Hepatocyte (in vitro differentiated cells): ENCODE data around the gene SV2C. TPM values are rescaled to one million over a fixed set of nuclear protein-coding genes. Genes with fewer than 3 reads are reported as not detected.

Experiments used
- DNase-seq: peaks from one replicate; pipeline ENCODE4 v3.0.0-alpha.2; 2016; ENCODE audit warnings: low spot score
- H2AFZ ChIP-seq: fragments of 200-600 bp; sonication (generic); 2 replicates; pipeline ENCODE4 v1.6.0; 2016; ENCODE audit warnings: antibody characterized with exemption, mild to moderate bottlenecking
- H3K27ac ChIP-seq: fragments of 200-600 bp; sonication (generic); 2 replicates; pipeline ENCODE4 v1.5.1; 2016; ENCODE audit warnings: mild to moderate bottlenecking
- H3K27me3 ChIP-seq: fragments of 200-600 bp; sonication (generic); 2 replicates; pipeline ENCODE4 v1.6.1; 2016
- H3K36me3 ChIP-seq: fragments of 200-600 bp; sonication (generic); replicated peaks from 2 replicates; pipeline ENCODE4 v1.5.1; 2016; ENCODE audit warnings: low read depth; ENCODE audit not compliant: insufficient read depth
- H3K4me1 ChIP-seq: fragments of 200-600 bp; sonication (generic); 2 replicates; pipeline ENCODE4 v1.5.1; 2016; ENCODE audit warnings: mild to moderate bottlenecking, moderate library complexity; ENCODE audit not compliant: insufficient read depth
- H3K4me2 ChIP-seq: fragments of 200-600 bp; sonication (generic); 2 replicates; pipeline ENCODE4 v1.6.0; 2016
- H3K4me3 ChIP-seq: fragments of 200-600 bp; sonication (generic); 2 replicates; pipeline ENCODE4 v1.5.1; 2016; ENCODE audit warnings: mild to moderate bottlenecking
- H3K79me2 ChIP-seq: fragments of 200-600 bp; sonication (generic); 2 replicates; pipeline ENCODE4 v1.6.0; 2017; ENCODE audit warnings: mild to moderate bottlenecking
- H3K9me2 ChIP-seq: fragments of 200-600 bp; sonication (generic); replicated peaks from 2 replicates; pipeline ENCODE4 v1.6.0; 2017; ENCODE audit warnings: mild to moderate bottlenecking; ENCODE audit not compliant: insufficient read depth
- H3K9me3 ChIP-seq: fragments of 200-600 bp; sonication (generic); 2 replicates; pipeline ENCODE4 v1.5.1; 2016; ENCODE audit warnings: low read depth, mild to moderate bottlenecking
- H4K20me1 ChIP-seq: fragments of 200-600 bp; sonication (generic); 2 replicates; pipeline ENCODE4 v1.6.0; 2016; ENCODE audit warnings: mild to moderate bottlenecking; ENCODE audit not compliant: insufficient read depth, poor library complexity, severe bottlenecking
- EZH2 ChIP-seq: fragments of 200-600 bp; sonication (generic); IDR thresholded peaks from 2 replicates; pipeline ENCODE4 v1.6.1; 2016; ENCODE audit warnings: antibody characterized with exemption, mild to moderate bottlenecking, borderline replicate concordance
- EZH2phosphoT487 ChIP-seq: fragments of 200-600 bp; sonication (generic); IDR thresholded peaks from one replicate; pipeline ENCODE4 v1.6.1; 2018; ENCODE audit warnings: antibody characterized with exemption, mild to moderate bottlenecking, low read depth, moderate library complexity; ENCODE audit not compliant: unreplicated experiment, severe bottlenecking
- WGBS: methylation state at CpG from one replicate; pipeline ENCODE4 v1.1.6; 2016; ENCODE audit warnings: low lambda C conversion rate; ENCODE audit errors: missing lambda C conversion rate; 5-methylcytosine and 5-hydroxymethylcytosine counted together
- polyA plus RNA-seq: library from polyadenylated mRNA; unstranded; fragments of >200 nt; fragmentation: Nextera tagmentation; extraction: Ambion mirVana; gene quantifications from 2 replicates; pipeline ENCODE4 v1.2.1, GENCODE V29; 2016
- total RNA-seq: library from RNA; depleted of rRNA; stranded (reverse); fragments of >200 nt; gene quantifications from 2 replicates; pipeline ENCODE4 v1.2.3, GENCODE V29; 2014
- TF ChIP-seq, protein P1 (sequence below): fragments of 200-600 bp; sonication (generic); IDR thresholded peaks from 2 replicates; pipeline ENCODE4 v1.5.1; 2016; ENCODE audit warnings: antibody characterized with exemption, mild to moderate bottlenecking; ENCODE audit not compliant: poor library complexity

The SV2C gene
- total and polyA plus RNA-seq, 2 experiments from 2014 or later: under 0.01 to 0.05 TPM

DNA sequence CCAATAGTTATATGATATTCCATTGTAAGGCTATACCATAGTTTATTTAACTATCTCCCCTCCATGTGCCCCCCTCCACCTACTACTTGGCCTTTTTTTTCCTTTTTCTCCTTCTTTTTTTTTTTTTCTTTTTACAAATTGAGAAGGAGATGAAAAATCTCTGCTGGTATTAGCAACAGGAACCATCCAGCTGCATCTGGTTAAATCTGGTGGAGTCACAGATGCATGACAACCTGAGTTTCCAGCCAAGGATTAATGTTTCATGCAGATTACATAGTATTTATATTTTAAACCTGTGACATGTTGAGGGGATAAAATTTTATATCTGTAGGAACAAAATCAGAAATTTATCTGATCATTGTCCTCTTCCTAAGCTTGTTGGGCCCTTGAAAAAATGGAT, 191.4 kb downstream of the SV2C start:
- Histone ChIP-seq H3K4me3 (no peak overlapping the region), H4K20me1 (no peaks in the 10 kb centered on the region), H3K79me2 (no peaks in the 10 kb centered on the region), H3K9me2 (no peaks in the 10 kb centered on the region), H3K36me3 (no peaks in the 10 kb centered on the region), H3K9me3 (no peaks in the 10 kb centered on the region), H3K27ac (peak overlapping the region; percentile 42), H2AFZ (no peak overlapping the region), H3K27me3 (no peaks in the 10 kb centered on the region), H3K4me1 (no peaks in the 10 kb centered on the region), H3K4me2 (no peak overlapping the region)
- DNase-seq: no peak
- TF ChIP-seq, protein P1, sequence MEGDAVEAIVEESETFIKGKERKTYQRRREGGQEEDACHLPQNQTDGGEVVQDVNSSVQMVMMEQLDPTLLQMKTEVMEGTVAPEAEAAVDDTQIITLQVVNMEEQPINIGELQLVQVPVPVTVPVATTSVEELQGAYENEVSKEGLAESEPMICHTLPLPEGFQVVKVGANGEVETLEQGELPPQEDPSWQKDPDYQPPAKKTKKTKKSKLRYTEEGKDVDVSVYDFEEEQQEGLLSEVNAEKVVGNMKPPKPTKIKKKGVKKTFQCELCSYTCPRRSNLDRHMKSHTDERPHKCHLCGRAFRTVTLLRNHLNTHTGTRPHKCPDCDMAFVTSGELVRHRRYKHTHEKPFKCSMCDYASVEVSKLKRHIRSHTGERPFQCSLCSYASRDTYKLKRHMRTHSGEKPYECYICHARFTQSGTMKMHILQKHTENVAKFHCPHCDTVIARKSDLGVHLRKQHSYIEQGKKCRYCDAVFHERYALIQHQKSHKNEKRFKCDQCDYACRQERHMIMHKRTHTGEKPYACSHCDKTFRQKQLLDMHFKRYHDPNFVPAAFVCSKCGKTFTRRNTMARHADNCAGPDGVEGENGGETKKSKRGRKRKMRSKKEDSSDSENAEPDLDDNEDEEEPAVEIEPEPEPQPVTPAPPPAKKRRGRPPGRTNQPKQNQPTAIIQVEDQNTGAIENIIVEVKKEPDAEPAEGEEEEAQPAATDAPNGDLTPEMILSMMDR: no peak
- TF ChIP-seq EZH2phosphoT487: no peak
- no peak for TF ChIP-seq EZH2

DNA sequence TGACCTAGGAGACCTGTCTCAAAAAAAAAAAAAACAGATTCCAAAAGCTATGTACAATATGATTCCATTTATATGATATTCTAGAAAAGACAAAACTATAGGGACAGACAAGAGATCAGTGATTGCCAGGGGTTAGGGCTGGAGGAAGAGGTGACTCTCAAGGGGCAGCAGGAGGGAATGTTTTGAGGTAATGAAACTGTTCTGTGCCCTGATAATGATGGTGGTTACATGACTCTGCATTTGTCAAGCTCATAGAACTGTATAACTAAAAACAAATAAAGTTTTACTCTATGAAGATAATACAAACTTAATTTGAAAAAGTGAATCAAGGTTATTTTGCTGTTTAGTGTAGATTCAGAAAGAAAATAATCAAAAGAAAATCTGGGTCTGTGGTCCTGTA, 194.6 kb downstream of the SV2C start:
- H3K79me2 ChIP-seq: no peaks in the 10 kb centered on the region
- no peaks in the 10 kb centered on the region for H3K9me2 ChIP-seq
- H3K4me1 ChIP-seq: no peaks in the 10 kb centered on the region
- no peaks in the 10 kb centered on the region for H3K9me3 ChIP-seq
- H3K36me3 ChIP-seq: no peaks in the 10 kb centered on the region
- no peaks in the 10 kb centered on the region for H4K20me1 ChIP-seq
- DNase-seq: no peak
- no peaks in the 10 kb centered on the region for H3K27me3 ChIP-seq
- no peak overlapping the region for H3K4me2 ChIP-seq
- H3K27ac ChIP-seq: no peak overlapping the region
- TF ChIP-seq, protein P1: no peak
- TF ChIP-seq EZH2phosphoT487: no peak
- TF ChIP-seq EZH2: no peak
- H3K4me3 ChIP-seq: no peak overlapping the region
- no peak overlapping the region for H2AFZ ChIP-seq

DNA sequence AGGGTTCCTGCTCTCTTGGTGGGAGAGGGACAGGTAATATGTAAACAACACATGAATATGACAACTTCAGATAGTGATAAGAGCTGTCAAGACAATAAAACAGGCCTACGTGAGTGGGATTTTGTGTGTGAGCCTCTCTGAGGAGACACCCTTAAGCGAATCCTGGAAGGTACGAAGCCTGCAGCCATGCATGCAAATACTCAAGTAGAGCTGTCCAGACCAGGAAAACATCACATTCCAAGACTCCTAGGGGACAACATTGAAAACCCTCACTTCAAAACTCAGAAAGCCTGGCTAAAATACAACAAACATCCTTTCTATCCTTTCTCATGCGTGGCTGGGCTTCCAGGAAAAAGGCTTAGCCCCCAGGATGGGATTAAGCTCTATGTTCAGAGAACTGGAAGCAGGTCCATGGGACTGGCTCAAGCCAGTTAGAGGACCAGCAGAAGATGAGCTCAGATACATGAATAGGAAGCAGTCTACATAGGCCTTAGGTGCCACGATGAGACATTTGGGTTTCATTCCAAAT, 195.1 kb downstream of the SV2C start:
- Histone ChIP-seq H3K4me2 (no peak overlapping the region), H3K4me3 (no peak overlapping the region), H3K27me3 (no peaks in the 10 kb centered on the region), H3K27ac (no peak overlapping the region), H3K9me3 (no peaks in the 10 kb centered on the region), H3K4me1 (no peaks in the 10 kb centered on the region), H3K9me2 (no peaks in the 10 kb centered on the region), H3K79me2 (no peaks in the 10 kb centered on the region), H4K20me1 (no peaks in the 10 kb centered on the region), H2AFZ (no peak overlapping the region), H3K36me3 (no peaks in the 10 kb centered on the region)
- TF ChIP-seq EZH2phosphoT487 (no peak), EZH2 (no peak)
- TF ChIP-seq, protein P1: no peak
- no peak for DNase-seq
- WGBS: 81% methylated on average over 5 of the region's 5 CpGs

DNA sequence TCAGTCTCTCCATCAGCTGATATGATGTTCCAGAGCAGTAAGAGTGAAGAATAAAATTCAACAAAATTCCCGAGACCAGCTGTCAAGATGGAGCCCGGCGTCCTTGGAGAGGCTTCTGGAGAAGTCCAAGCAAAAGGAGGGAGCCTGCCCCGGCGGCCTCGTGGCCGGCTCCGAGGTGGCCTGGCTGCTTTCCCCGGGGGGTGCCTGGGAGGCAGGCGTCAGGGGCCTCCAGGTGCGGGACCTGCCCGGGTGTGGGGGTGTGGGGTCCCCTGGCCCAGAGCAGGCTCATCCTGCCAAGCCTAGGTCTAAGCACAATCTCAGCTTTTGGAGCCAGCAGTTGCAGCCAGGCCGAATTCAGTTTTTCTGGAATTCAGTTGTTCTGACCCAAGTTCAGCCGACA, 197.3 kb downstream of the SV2C start:
- DNase-seq: no peak
- no peaks in the 10 kb centered on the region for H3K9me3 ChIP-seq
- H3K27me3 ChIP-seq: no peaks in the 10 kb centered on the region
- H3K4me3 ChIP-seq: no peak overlapping the region
- no peaks in the 10 kb centered on the region for H3K79me2 ChIP-seq
- H4K20me1 ChIP-seq: no peaks in the 10 kb centered on the region
- TF ChIP-seq, protein P1: no peak
- TF ChIP-seq EZH2phosphoT487 (no peak), EZH2 (no peak)
- no peak overlapping the region for H3K4me2 ChIP-seq
- H3K36me3 ChIP-seq: no peaks in the 10 kb centered on the region
- H3K4me1 ChIP-seq: no peaks in the 10 kb centered on the region
- no peaks in the 10 kb centered on the region for H3K9me2 ChIP-seq
- H3K27ac ChIP-seq: no peak overlapping the region
- H2AFZ ChIP-seq: no peak overlapping the region
- 95% methylated on average over 14 of the region's 14 CpGs for WGBS
